ENCODE data around the gene CTSA.

The CTSA gene

DNA sequence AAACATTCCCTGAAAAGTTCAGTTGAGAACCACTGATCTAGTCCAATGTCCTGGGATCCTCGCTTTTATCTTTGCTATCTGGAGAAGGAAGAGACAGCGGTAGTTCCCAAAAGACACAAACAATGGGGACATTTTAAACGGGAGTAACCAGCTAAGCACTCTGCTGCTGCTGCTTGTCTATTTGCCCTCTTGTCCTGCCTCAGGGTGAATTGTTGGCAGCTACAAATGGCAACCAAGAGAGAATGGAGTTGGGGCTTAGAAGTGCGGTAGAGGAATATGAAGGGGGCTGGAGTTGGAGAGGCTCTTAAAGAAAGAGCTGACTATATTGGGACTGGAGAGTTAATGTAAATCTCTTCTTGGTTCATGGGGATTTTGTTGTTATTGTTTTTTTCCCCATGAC lies 16.6 kb upstream of the CTSA start:
- peaks cover 5% of the 10 kb centered on the region for H3K36me3 Mint-ChIP-seq (ENCODE audit: insufficient read depth)
- no peaks in the 10 kb centered on the region for H3K27me3 Mint-ChIP-seq
- H3K4me1 Mint-ChIP-seq (ENCODE audit: low read depth in 2 of 2), result no peaks in the 10 kb centered on the region
- no peak for DNase-seq
- H3K27ac Mint-ChIP-seq, result no peak overlapping the region
- no peak for ATAC-seq (replicated peaks)
- H3K9me3 Mint-ChIP-seq, result no peaks in the 10 kb centered on the region
- no peak overlapping the region for H3K4me3 Mint-ChIP-seq

DNA sequence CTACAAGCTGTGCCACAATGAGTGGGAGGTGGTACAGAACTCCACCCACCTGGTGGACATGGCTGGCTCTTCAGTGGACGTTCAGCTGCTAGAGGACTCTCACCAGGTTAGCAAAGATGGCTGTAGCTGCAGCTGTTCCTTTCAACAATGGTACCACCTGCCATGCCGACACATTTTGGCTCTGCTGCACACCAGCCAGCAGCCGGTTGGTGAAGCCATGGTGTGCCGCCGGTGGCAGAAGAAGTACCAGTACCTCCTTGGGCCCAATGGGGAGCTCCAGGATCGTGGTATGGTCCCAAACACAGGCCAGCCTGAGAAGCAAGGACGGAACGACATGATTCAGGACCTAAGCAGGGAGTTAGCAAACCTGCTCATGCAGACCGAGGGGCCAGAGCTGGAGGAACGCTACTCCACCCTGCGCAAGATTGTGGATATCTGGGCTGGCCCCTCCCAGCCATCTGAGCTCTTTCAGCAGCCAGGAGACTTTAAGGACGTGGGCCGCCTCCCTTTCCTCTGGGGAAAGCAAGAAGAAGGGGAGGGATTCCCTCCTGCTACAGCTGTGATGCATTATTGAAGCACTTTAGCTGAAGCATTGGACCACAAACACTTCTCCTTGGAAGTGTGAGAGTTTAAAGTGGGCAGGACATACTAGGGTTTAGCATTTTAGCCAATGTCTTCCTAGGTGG lies 12.9 kb upstream of the CTSA start:
- Mint-ChIP-seq H3K9me3 (no peaks in the 10 kb centered on the region), H3K27me3 (no peaks in the 10 kb centered on the region), H3K27ac (no peak overlapping the region), H3K4me1 (ENCODE audit: low read depth in 2 of 2) (peaks cover 17 to 21% of the 10 kb centered on the region in 2 donors), H3K36me3 (ENCODE audit: insufficient read depth) (peaks cover 7% of the 10 kb centered on the region), H3K4me3 (no peak overlapping the region)
- no peak for ATAC-seq (replicated peaks)
- DNase-seq, result no peak

DNA sequence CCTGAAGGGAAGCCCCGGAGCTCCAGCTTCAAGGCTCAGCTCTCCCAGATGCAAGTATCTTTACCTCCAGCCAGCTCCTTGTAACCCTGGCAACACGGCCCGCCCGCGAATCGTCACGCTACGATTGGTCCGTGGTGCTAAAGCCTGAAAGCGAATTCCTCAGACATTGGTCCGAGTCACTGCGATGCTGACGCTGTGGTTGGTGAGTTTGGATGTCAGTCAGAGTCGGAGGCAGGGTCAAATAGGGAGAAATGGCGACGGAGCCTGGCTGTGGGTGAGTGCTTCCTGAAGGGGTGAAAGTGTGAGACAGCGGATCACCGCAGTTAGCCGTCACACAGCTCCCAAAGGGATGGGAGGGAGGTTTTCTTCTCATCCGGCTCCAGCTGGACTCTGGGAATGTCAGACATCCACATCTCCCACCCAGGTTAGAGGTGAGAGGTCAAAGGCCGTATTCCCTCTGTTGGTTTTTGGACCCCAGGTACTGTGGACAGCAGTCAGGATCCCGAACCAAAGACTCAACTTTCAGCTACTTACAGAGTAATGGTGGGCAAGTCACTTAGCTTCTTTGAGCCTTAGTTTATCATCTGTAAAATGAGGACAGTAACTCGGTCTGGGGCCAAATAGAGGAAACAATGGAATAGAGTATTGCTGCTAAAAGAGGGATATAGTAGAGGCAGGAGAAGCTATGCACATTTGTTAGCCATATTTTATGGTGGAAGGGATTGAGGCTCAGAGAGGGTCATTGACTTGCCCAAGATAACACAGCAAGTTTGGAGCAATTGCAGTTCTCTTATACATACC lies 9.9 kb upstream of the CTSA start, which contains the start of gene ZSWIM1:
TSS of gene ZSWIM1 (plus strand) at position 240 of the 801 bp plus-strand sequence. CDS start 1,366 bp downstream, outside the sequence.
- H3K27me3 Mint-ChIP-seq, result no peaks in the 10 kb centered on the region
- H3K9me3 Mint-ChIP-seq, result no peaks in the 10 kb centered on the region
- H3K4me1 Mint-ChIP-seq (ENCODE audit: low read depth in 2 of 2), result peaks cover 22 to 27% of the 10 kb centered on the region in 2 donors
- peaks cover 13% of the 10 kb centered on the region for H3K36me3 Mint-ChIP-seq (ENCODE audit: insufficient read depth)
- ATAC-seq (replicated peaks) (peak; percentile 96), DNase-seq (peak; percentile 98 to 99 (median 99))
- H3K4me3 Mint-ChIP-seq, result peak within 1 kb of the TSS; percentile 73 to 75
- peak within 1 kb of the TSS; percentile 90 to 93 for H3K27ac Mint-ChIP-seq

DNA sequence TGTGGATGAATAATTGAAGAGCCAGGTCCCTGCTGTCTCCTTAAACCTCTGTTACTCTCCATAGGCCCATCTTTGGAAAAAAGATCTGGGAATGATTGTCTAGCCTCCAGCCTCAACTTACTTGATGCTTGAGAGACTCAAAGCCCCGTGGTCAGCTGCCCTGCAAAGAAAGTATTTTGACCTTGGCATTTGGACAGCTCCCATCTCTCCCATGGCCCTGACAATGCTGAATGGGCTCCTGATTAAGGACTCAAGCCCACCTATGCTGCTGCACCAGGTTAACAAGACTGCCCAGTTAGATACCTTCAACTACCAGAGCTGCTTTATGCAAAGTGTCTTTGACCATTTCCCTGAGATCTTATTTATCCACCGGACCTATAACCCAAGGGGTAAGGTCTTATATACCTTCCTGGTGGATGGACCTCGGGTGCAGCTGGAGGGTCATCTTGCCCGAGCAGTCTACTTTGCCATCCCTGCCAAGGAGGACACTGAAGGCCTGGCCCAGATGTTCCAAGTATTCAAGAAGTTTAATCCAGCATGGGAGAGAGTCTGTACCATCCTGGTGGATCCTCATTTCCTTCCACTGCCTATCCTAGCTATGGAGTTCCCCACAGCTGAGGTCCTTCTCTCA lies 8.6 kb upstream of the CTSA start:
- peaks cover 22 to 27% of the 10 kb centered on the region in 2 donors for H3K4me1 Mint-ChIP-seq (ENCODE audit: low read depth in 2 of 2)
- no peaks in the 10 kb centered on the region for H3K9me3 Mint-ChIP-seq
- ATAC-seq (replicated peaks), result no peak
- H3K27ac Mint-ChIP-seq, result peak overlapping the region; percentile 90 to 93
- peak overlapping the region in 1 of 2 donors; percentile 5 for H3K4me3 Mint-ChIP-seq
- peaks cover 13% of the 10 kb centered on the region for H3K36me3 Mint-ChIP-seq (ENCODE audit: insufficient read depth)
- no peaks in the 10 kb centered on the region for H3K27me3 Mint-ChIP-seq
- no peak for DNase-seq

DNA sequence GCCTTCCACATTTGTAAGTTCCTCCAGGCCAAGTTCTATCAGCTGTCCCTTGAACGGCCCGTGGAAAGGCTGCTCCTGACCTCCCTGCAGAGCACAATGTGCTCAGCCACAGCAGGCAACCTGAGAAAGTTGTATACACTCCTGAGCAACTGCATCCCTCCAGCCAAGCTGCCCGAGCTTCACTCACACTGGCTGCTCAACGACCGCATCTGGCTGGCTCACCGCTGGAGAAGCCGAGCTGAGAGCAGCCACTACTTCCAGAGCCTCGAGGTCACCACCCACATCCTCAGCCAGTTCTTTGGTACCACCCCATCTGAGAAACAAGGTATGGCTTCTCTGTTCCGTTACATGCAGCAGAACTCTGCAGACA lies 8.1 kb upstream of the CTSA start:
- Mint-ChIP-seq H3K4me3 (no peak overlapping the region), H3K27ac (peak overlapping the region in 1 of 2 donors; percentile 93), H3K36me3 (ENCODE audit: insufficient read depth) (peaks cover 13% of the 10 kb centered on the region), H3K9me3 (no peaks in the 10 kb centered on the region), H3K4me1 (ENCODE audit: low read depth in 2 of 2) (peaks cover 22 to 27% of the 10 kb centered on the region in 2 donors), H3K27me3 (no peaks in the 10 kb centered on the region)
- ATAC-seq (replicated peaks) (no peak), DNase-seq (no peak)

DNA sequence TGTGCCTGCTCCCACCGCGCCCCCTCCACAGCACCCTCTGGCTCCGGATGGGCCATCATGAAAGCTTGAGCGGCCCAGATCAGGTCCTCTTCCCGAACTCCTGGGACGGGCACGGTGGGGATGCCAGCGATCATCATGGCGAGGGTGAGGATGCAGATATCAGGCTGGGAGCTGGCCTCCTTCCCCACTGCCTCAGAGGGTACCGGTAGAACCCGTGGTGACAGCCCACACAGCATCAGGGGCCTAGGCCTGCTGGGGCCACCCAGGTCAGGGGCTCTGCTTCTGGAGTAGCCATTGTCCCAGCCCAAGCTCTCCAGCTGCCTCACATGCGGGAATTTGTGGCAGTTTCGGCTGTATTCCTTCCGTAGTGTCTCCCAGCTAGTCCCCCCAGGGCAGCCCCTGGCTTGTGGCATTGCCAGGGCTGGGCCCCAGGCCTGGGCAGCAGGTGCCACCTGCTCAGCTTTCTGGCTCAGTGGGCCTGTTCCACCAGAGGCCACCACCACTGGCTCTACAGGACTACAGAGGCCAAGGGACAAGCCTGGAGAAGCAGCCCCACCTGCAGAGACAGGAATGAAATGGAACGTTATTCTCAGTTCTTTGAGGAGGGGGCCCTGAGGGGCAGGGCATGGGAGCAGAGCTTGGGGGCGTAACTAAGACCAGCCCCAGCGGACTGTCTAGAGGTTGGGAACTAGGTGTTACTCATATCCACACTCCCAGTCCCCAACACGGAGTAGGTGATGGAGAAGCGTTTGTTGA lies 4.4 kb upstream of the CTSA start:
- Mint-ChIP-seq H3K36me3 (ENCODE audit: insufficient read depth) (peaks cover 21% of the 10 kb centered on the region), H3K27me3 (no peaks in the 10 kb centered on the region), H3K9me3 (no peaks in the 10 kb centered on the region), H3K27ac (peak overlapping the region in 1 of 2 donors; percentile 35), H3K4me3 (no peak overlapping the region), H3K4me1 (ENCODE audit: low read depth in 2 of 2) (peaks cover 22 to 25% of the 10 kb centered on the region in 2 donors)
- no peak for ATAC-seq (replicated peaks)
- DNase-seq, result no peak

DNA sequence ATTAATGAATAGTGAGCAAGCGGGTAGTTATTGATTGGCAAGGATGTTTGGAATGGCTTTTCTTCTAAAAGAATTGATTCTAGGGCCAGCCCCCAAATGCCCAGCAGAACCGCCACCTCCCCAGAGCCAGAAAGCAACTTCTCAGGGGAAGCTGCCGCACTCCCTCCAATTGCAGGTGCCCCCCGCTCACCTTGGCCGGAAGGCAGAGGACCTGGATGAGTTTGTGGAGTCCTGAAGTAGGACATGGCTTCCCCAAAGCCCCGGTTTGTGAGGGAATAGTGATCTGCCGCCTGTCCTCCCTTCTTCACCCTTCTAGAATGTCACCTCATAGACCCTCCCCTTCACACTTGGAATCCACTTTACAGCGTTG lies 3.8 kb upstream of the CTSA start, which contains the start of gene SPATA25:
TSS of gene SPATA25 (minus strand) at position 277 of the 370 bp plus-strand sequence. CDS start at position 245, 32 bp downstream.
- Mint-ChIP-seq H3K9me3 (no peaks in the 10 kb centered on the region), H3K27me3 (no peaks in the 10 kb centered on the region), H3K4me1 (ENCODE audit: low read depth in 2 of 2) (peaks cover 23 to 26% of the 10 kb centered on the region in 2 donors), H3K4me3 (no peak within 1 kb of the TSS), H3K27ac (peak within 1 kb of the TSS in 1 of 2 donors; percentile 35), H3K36me3 (ENCODE audit: insufficient read depth) (peaks cover 26% of the 10 kb centered on the region)
- no peak for DNase-seq
- no peak for ATAC-seq (replicated peaks)

DNA sequence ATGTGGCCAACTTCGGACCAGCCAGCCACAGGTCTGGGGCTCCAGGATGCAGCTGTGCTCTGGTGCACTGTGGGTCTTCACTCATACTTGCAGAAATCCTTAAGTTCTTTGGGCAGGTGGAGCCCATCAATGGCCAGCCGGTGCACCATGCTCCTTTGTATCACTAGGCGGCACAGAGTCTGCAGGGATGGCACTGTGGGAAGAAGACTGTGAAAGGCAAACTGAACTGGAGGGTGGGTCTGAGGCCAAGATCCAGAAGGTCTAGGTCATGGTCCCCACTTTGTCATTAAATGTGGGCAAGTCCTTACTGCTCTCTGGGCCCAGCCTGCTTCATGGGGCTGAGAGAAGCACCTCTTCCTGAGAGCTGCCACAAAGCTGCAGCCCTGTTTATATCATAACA lies 2.5 kb upstream of the CTSA start:
- no peak overlapping the region for H3K4me3 Mint-ChIP-seq
- ATAC-seq (replicated peaks) (no peak), DNase-seq (no peak)
- no peaks in the 10 kb centered on the region for H3K27me3 Mint-ChIP-seq
- peaks cover 21 to 31% of the 10 kb centered on the region in 2 donors for H3K4me1 Mint-ChIP-seq (ENCODE audit: low read depth in 2 of 2)
- peaks cover 32% of the 10 kb centered on the region for H3K36me3 Mint-ChIP-seq (ENCODE audit: insufficient read depth)
- H3K9me3 Mint-ChIP-seq, result no peaks in the 10 kb centered on the region
- H3K27ac Mint-ChIP-seq, result no peak overlapping the region

DNA sequence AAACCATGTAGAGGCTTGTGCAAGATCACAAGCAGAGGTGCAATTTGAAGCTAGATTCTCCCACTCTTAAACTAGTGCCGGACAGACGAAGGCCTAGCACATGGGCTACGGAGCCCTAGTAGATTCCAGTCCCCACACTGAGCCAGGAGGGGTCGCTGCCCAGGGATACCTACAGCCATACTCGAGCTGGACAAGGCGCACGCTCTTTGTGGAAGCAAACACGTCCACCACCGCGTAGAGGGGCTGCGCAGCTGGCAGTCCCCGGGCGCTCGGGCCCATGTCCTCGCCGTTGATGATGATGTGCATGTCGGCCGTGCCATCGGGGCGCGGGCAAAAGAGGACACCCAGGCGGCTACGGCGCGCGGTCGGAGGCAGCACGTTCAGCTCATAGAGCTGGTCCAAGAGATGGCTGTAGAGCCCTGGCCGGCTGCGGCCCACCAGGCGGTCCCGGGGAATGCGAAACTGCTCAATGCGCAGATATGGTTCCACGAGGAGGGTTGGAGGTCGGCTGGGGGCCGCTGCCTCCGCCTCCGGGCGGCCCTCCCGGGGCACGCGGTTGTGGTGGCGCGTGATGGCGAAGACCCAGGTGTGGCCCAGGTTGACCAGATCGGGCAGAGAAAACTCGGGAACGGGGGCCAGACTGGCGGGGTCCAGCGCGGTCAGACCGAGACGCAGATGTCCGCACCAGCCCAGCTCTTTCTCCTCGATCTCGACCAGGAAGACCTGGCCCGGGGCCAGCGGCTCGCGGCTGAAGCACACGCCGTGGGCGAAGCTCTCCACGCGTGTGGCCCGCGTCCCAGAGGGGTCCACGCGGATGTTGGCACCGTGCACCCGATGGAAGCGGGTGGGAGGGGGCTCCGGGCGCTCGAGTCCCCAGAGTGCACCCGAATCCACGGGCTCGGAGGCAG lies 804 bp upstream of the CTSA start:
- Mint-ChIP-seq H3K4me3 (peak overlapping the region; percentile 92 to 94), H3K9me3 (no peaks in the 10 kb centered on the region), H3K27me3 (no peaks in the 10 kb centered on the region), H3K27ac (peak overlapping the region; percentile 79 to 92), H3K36me3 (ENCODE audit: insufficient read depth) (peaks cover 28% of the 10 kb centered on the region), H3K4me1 (ENCODE audit: low read depth in 2 of 2) (peaks cover 18 to 34% of the 10 kb centered on the region in 2 donors)
- ATAC-seq (replicated peaks) (no peak), DNase-seq (peak in 1 of 3 experiments; percentile 21)

DNA sequence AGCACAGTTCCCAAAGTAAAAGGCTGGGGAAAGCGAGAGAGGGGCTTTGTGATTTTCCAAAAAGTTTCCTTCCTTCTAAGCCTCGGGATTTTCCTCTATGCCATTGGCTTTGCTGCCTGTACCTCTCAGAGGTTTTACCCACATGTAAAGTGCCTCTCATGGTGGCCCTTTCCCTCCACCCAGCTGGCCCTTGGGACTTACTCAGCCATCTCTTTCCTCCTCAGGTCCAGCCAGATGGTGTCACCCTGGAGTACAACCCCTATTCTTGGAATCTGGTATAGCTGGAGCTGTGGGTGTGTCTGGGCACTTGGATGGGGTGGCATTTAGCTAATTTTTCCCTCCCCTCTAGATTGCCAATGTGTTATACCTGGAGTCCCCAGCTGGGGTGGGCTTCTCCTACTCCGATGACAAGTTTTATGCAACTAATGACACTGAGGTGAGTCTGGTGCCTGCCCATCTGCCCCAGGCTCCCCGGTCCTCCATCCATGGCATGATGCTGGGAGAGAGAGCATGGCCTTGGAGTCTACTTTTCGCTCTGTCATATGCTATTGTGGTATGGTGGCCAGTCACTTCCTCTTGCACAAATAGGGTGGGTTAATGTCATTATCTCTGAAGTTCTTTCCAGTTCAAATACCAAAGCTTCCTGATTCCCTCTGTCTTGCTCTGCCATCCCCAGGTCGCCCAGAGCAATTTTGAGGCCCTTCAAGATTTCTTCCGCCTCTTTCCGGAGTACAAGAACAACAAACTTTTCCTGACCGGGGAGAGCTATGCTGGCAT lies 1.1 kb downstream of the CTSA start:
- no peaks in the 10 kb centered on the region for H3K27me3 Mint-ChIP-seq
- peak overlapping the region; percentile 92 to 94 for H3K4me3 Mint-ChIP-seq
- peaks cover 18 to 34% of the 10 kb centered on the region in 2 donors for H3K4me1 Mint-ChIP-seq (ENCODE audit: low read depth in 2 of 2)
- no peaks in the 10 kb centered on the region for H3K9me3 Mint-ChIP-seq
- ATAC-seq (replicated peaks) (no peak), DNase-seq (no peak)
- peaks cover 28% of the 10 kb centered on the region for H3K36me3 Mint-ChIP-seq (ENCODE audit: insufficient read depth)
- peak overlapping the region; percentile 79 to 92 for H3K27ac Mint-ChIP-seq

DNA sequence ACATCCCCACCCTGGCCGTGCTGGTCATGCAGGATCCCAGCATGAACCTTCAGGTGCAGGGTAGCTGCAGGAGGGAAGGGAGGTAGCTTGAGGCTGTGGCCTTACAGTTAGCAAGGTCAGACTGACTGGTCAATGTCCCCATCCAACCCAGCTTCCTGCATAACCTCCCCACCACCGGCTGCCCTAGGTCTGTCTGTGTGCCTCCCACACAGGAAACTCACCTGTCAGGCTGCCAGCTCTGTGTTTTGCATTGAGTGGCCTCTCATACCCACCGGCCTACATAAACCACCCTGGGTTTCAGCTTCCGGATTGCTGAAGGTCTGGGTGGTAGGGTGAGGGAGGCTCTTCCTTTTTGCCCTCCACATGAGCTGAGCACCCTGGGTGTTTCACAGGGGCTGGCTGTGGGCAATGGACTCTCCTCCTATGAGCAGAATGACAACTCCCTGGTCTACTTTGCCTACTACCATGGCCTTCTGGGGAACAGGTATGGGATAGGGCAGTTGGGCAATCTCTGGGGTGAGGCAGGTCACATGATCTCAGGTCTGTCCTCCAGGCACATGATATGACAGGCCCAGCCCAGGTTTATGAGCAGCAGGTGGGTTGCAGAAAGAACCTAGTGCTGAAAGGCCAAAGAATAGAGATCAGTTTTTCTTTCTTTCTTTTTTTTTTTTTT lies 1.8 kb downstream of the CTSA start:
- ATAC-seq (replicated peaks), result peak; percentile 61
- Mint-ChIP-seq H3K9me3 (no peaks in the 10 kb centered on the region), H3K36me3 (ENCODE audit: insufficient read depth) (peaks cover 31% of the 10 kb centered on the region), H3K4me1 (ENCODE audit: low read depth in 2 of 2) (peaks cover 18 to 34% of the 10 kb centered on the region in 2 donors), H3K27me3 (no peaks in the 10 kb centered on the region), H3K27ac (peak overlapping the region; percentile 9 to 92), H3K4me3 (peak overlapping the region; percentile 92 to 94)
- peak in 2 of 3 experiments; percentile 37 to 41 for DNase-seq

All from effector memory CD8-positive, alpha-beta T cell (primary cell).